DND-41 (cell line): ENCODE measurements around the gene AJM1.

Experiments
- EZH2 ChIP-seq: IDR thresholded peaks from 3 replicates; pipeline ENCODE4 v1.6.1; 2012; ENCODE audit warnings: borderline replicate concordance, low read depth, mild to moderate bottlenecking, moderate library complexity, low read length, inconsistent platforms; ENCODE audit not compliant: severe bottlenecking
- TF ChIP-seq, protein P1 (sequence below): IDR thresholded peaks from 2 replicates; pipeline ENCODE4 v1.5.1; 2012; ENCODE audit warnings: borderline replicate concordance, low read length, moderate library complexity, mild to moderate bottlenecking; ENCODE audit not compliant: poor library complexity, severe bottlenecking; ENCODE audit errors: extremely low read depth

GRCh38 chr9:136857166-136857565 is 14.9 kb downstream of the AJM1 start:
- no peak for TF ChIP-seq EZH2
- TF ChIP-seq, protein P1, sequence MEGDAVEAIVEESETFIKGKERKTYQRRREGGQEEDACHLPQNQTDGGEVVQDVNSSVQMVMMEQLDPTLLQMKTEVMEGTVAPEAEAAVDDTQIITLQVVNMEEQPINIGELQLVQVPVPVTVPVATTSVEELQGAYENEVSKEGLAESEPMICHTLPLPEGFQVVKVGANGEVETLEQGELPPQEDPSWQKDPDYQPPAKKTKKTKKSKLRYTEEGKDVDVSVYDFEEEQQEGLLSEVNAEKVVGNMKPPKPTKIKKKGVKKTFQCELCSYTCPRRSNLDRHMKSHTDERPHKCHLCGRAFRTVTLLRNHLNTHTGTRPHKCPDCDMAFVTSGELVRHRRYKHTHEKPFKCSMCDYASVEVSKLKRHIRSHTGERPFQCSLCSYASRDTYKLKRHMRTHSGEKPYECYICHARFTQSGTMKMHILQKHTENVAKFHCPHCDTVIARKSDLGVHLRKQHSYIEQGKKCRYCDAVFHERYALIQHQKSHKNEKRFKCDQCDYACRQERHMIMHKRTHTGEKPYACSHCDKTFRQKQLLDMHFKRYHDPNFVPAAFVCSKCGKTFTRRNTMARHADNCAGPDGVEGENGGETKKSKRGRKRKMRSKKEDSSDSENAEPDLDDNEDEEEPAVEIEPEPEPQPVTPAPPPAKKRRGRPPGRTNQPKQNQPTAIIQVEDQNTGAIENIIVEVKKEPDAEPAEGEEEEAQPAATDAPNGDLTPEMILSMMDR = no peak
